ENCODE results near the gene HAUS3. TPM values are rescaled to one million over a fixed set of nuclear protein-coding genes. Genes with fewer than 3 reads are reported as not detected.

The HAUS3 gene
- total and polyA plus RNA-seq, 2 of the 13 experiments (the other 11 are each of a cell fraction or from before 2014, with no cell fraction given), result 3.9 to 12.6 TPM

- H3K4me3 ChIP-seq (replicated peaks in 1 of 3; ENCODE audit: insufficient read depth in 1 of 3, low read depth in 2 of 3, low read length in 3 of 3), result no peak overlapping the region
- no peaks in the 10 kb centered on the region for H4K20me1 ChIP-seq (ENCODE audit: insufficient read depth, low read length)
- DNase-seq (ENCODE audit: low spot score) (no peak), FAIRE-seq (no peak), ATAC-seq (peak; percentile 8; the same call in 2 of the 3 replicates)
- no peak overlapping the region for H2AFZ ChIP-seq (ENCODE audit: low read length)
- H3K9me3 ChIP-seq (ENCODE audit: low read length), result no peaks in the 10 kb centered on the region
- H3K27ac ChIP-seq (ENCODE audit: extremely low read length, insufficient read depth, low read length), result no peak overlapping the region
- H3K9ac ChIP-seq (ENCODE audit: insufficient read depth, low read depth, low read length), result no peak overlapping the region
- H3K79me2 ChIP-seq (ENCODE audit: insufficient read depth, low read length), result no peaks in the 10 kb centered on the region
- in situ Hi-C loops (cut with HindIII; ENCODE audit: extremely low pct_ligation_motif_present, low pct_unique_long_range_greater_than_20kb), result no loop called here
- H3K36me3 ChIP-seq (replicated peaks in 1 of 2; ENCODE audit: control insufficient read depth in 1 of 2, insufficient read depth in 2 of 2, low read length in 2 of 2), result peaks cover 0 to 4% of the 10 kb centered on the region in 2 experiments; a peak in 2 of 5 replicates
- H3K4me1 ChIP-seq (ENCODE audit: insufficient read depth, low read length), result peaks cover 34% of the 10 kb centered on the region
- ChIA-PET POLR2A (no interaction called here), CTCF (ENCODE audit: low intra/inter-chr PET ratio, low total read pairs) (no interaction called here)
- no TSS peak for BruUV-seq (replicated peaks)
- no peak overlapping the region for H3K4me2 ChIP-seq (ENCODE audit: low read depth, low read length)
- H3K27me3 ChIP-seq (ENCODE audit: control insufficient read depth in 1 of 2, insufficient read depth in 2 of 2, low read length in 2 of 2), result no peaks in the 10 kb centered on the region
- intact Hi-C loops (cut with micrococcal nuclease; ENCODE audit: unreplicated experiment), result loop anchor here (10.0 kb wide), 1 partner anchor 217 kb away; the partner anchor contains the start of gene RNF4
- 91% methylated on average over 30 of the region's 42 CpGs for WGBS (ENCODE audit: low lambda C conversion rate)
- no peak for TF ChIP-seq ZFP37 (CRISPR knock-in tag; IDR thresholded peaks at IDR 0.05; ENCODE audit: borderline replicate concordance)
- no peak for TF ChIP-seq POLR2AphosphoS2 (IDR thresholded peaks at IDR 0.05; ENCODE audit: low read depth, low read length)
- no peak for TF ChIP-seq ATF6 (CRISPR knock-in tag; conservative IDR thresholded peaks at IDR 0.05)
- TF ChIP-seq ZBTB38 (CRISPR knock-in tag; IDR thresholded peaks at IDR 0.05), result no peak
- 0 out of 2 replicates have a peak, but pooled peaks have one; percentile 63 for TF ChIP-seq AKAP8 (CRISPR knock-in tag; IDR thresholded peaks at IDR 0.05)
- TF ChIP-seq ARNT2 (CRISPR knock-in tag; IDR thresholded peaks at IDR 0.05; ENCODE audit: low read depth), result no peak
- TF ChIP-seq ZNF710 (CRISPR knock-in tag; IDR thresholded peaks at IDR 0.05; ENCODE audit: borderline replicate concordance), result no peak
- TF ChIP-seq, protein P1, sequence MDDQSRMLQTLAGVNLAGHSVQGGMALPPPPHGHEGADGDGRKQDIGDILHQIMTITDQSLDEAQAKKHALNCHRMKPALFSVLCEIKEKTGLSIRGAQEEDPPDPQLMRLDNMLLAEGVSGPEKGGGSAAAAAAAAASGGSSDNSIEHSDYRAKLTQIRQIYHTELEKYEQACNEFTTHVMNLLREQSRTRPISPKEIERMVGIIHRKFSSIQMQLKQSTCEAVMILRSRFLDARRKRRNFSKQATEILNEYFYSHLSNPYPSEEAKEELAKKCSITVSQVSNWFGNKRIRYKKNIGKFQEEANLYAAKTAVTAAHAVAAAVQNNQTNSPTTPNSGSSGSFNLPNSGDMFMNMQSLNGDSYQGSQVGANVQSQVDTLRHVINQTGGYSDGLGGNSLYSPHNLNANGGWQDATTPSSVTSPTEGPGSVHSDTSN (CRISPR knock-in tag; IDR thresholded peaks at IDR 0.05; ENCODE audit: borderline replicate concordance), result no peak
- no peak for TF ChIP-seq ZC3H4 (CRISPR knock-in tag; IDR thresholded peaks at IDR 0.05; ENCODE audit: borderline replicate concordance)
- TF ChIP-seq IKZF1 (IDR thresholded peaks at IDR 0.05), result no peak
- no peak for TF ChIP-seq ZBTB39 (CRISPR knock-in tag; IDR thresholded peaks at IDR 0.05)
- TF ChIP-seq ZNF883 (CRISPR knock-in tag; IDR thresholded peaks at IDR 0.05; ENCODE audit: not compliant biosample characterization), result no peak
- TF ChIP-seq CEBPB (IDR thresholded peaks at IDR 0.05; ENCODE audit: borderline replicate concordance, low read depth, low read length), result no peak
- TF ChIP-seq, protein P2, sequence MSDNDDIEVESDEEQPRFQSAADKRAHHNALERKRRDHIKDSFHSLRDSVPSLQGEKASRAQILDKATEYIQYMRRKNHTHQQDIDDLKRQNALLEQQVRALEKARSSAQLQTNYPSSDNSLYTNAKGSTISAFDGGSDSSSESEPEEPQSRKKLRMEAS (IDR thresholded peaks at IDR 0.05), result no peak
Observed at GRCh38 chr4:2247128-2248043, 5.5 kb upstream of the HAUS3 start.

All from HepG2 (cell line).